Endodermal cell (in vitro differentiated cells): Measurements from ENCODE around the gene PBOV1. TPM values are rescaled to one million over a fixed set of nuclear protein-coding genes. Genes with fewer than 3 reads are reported as not detected.
A peak's percentile ranks its signal among the peaks of the same experiment; 100 is the strongest.

Source experiments
- DNase-seq: peaks from one replicate; pipeline ENCODE4 v3.0.0-alpha.2; 2017
- H3K27ac ChIP-seq: 2 replicates; pipeline ENCODE4 v1.5.1; 2013; ENCODE audit warnings: mild to moderate bottlenecking, low read depth, low read length, moderate library complexity
- H3K27me3 ChIP-seq: 2 replicates; pipeline ENCODE4 v1.6.1; 2013; ENCODE audit warnings: mild to moderate bottlenecking, low read length, moderate library complexity; ENCODE audit not compliant: insufficient read depth, control insufficient read depth, poor library complexity, severe bottlenecking
- H3K36me3 ChIP-seq: 2 replicates; pipeline ENCODE4 v1.7.0; 2013; ENCODE audit warnings: mild to moderate bottlenecking, low read length, moderate library complexity; ENCODE audit not compliant: control insufficient read depth, insufficient read depth
- H3K4me1 ChIP-seq: one replicate; pipeline ENCODE4 v1.7.0; 2013; ENCODE audit warnings: low read length; ENCODE audit not compliant: control insufficient read depth, insufficient read depth
- H3K4me3 ChIP-seq: 2 replicates; pipeline ENCODE4 v1.5.1; 2013; ENCODE audit warnings: mild to moderate bottlenecking, low read length, moderate library complexity
- H3K9ac ChIP-seq: 2 replicates; pipeline ENCODE4 v1.6.1; 2013; ENCODE audit warnings: mild to moderate bottlenecking, low read length, moderate library complexity; ENCODE audit not compliant: poor library complexity, severe bottlenecking; ENCODE audit errors: extremely low read depth
- H3K9me3 ChIP-seq: 2 replicates; pipeline ENCODE4 v1.6.1; 2013; ENCODE audit warnings: mild to moderate bottlenecking, low read length, moderate library complexity; ENCODE audit not compliant: control insufficient read depth
- H3K27ac Mint-ChIP-seq: 2 replicates; pipeline ENCODE4 v1.8.0; 2020; ENCODE audit warnings: mixed read lengths
- H3K27me3 Mint-ChIP-seq: 2 replicates; pipeline ENCODE4 v1.8.0; 2021; ENCODE audit warnings: mild to moderate bottlenecking, mixed read lengths; ENCODE audit not compliant: insufficient read depth
- H3K36me3 Mint-ChIP-seq: 2 replicates; pipeline ENCODE4 v1.8.0; 2020; ENCODE audit warnings: low read depth, mixed read lengths
- H3K4me1 Mint-ChIP-seq: 2 replicates; pipeline ENCODE4 v1.8.0; 2020; ENCODE audit warnings: mixed read lengths
- H3K4me3 Mint-ChIP-seq: 2 replicates; pipeline ENCODE4 v1.8.0; 2020; ENCODE audit warnings: mild to moderate bottlenecking, moderate library complexity, mixed read lengths
- H3K9me3 Mint-ChIP-seq: 2 replicates; pipeline ENCODE4 v1.8.0; 2020; ENCODE audit warnings: mild to moderate bottlenecking, mixed read lengths
- CTCF ChIP-seq: fragments of 200-600 bp; sonication (generic); conservative IDR thresholded peaks from 2 replicates; pipeline ENCODE4 v1.5.0; 2021; ENCODE audit warnings: antibody characterized with exemption, mild to moderate bottlenecking
- WGBS, 2 experiments: methylation state at CpG; one replicate each; pipeline versions ENCODE4 v1.1.5 to v1.1.7; 2013; ENCODE audit warnings: missing lambda C conversion rate in 2 of 2, mixed read lengths in 1 of 2; ENCODE audit not compliant: insufficient coverage in 1 of 2, insufficient read length in 1 of 2; 5-methylcytosine and 5-hydroxymethylcytosine counted together
- total RNA-seq, 2 donors: library from RNA; stranded (reverse); fragmentation: NEBNext Ultra II Directional in 1 of 2; extraction: Animal tissue kit (Norgen Biotek cat#: 25700) in 1 of 2; gene quantifications; 2 replicates in 1 of 2; 3 replicates in 1 of 2; pipeline ENCODE4 v1.2.1, GENCODE V29; 2021

The PBOV1 gene
- total RNA-seq, 2 donors from 2014 or later, result not detected

- Mint-ChIP-seq H3K9me3 (no peaks in the 10 kb centered on the region), H3K36me3 (no peaks in the 10 kb centered on the region), H3K4me3 (no peak overlapping the region), H3K27me3 (no peaks in the 10 kb centered on the region), H3K27ac (no peak overlapping the region), H3K4me1 (peaks cover 23% of the 10 kb centered on the region)
- Histone ChIP-seq H3K9ac (no peak overlapping the region), H3K4me1 (peaks cover 14% of the 10 kb centered on the region), H3K9me3 (no peaks in the 10 kb centered on the region), H3K27ac (no peak overlapping the region), H3K27me3 (no peaks in the 10 kb centered on the region), H3K4me3 (no peak overlapping the region), H3K36me3 (no peaks in the 10 kb centered on the region)
- no peak for TF ChIP-seq CTCF
- WGBS, 2 experiments, result 94 to 96% methylated on average over 2 to 4 of the region's 4 CpGs
- DNase-seq, result peak; percentile 26
Measured at GRCh38 chr6:138187156-138187555, 31.1 kb downstream of the PBOV1 start.

GRCh38 chr6:138184230-138184629 is 34.1 kb downstream of the PBOV1 start:
- H3K9ac ChIP-seq, result no peak overlapping the region
- H3K9me3 ChIP-seq, result no peaks in the 10 kb centered on the region
- no peaks in the 10 kb centered on the region for H3K27me3 Mint-ChIP-seq
- no peak for TF ChIP-seq CTCF
- no peak overlapping the region for H3K27ac Mint-ChIP-seq
- no peaks in the 10 kb centered on the region for H3K36me3 ChIP-seq
- H3K4me1 ChIP-seq, result peaks cover 14% of the 10 kb centered on the region
- no peak for DNase-seq
- no peak overlapping the region for H3K27ac ChIP-seq
- no peak overlapping the region for H3K4me3 ChIP-seq
- no peaks in the 10 kb centered on the region for H3K9me3 Mint-ChIP-seq
- no peaks in the 10 kb centered on the region for H3K36me3 Mint-ChIP-seq
- no peak overlapping the region for H3K4me3 Mint-ChIP-seq
- H3K27me3 ChIP-seq, result no peaks in the 10 kb centered on the region
- WGBS, 2 experiments, result 92 to 100% methylated on average over 3 of the region's 3 CpGs
- H3K4me1 Mint-ChIP-seq, result peaks cover 23% of the 10 kb centered on the region

GRCh38 chr6:138183790-138184134 is 34.5 kb downstream of the PBOV1 start:
- H3K4me1 Mint-ChIP-seq, result peaks cover 22% of the 10 kb centered on the region
- TF ChIP-seq CTCF, result no peak
- H3K27ac ChIP-seq, result no peak overlapping the region

More at GRCh38 chr6:138183790-138184134, 34.5 kb downstream of the PBOV1 start:
- no peaks in the 10 kb centered on the region for H3K27me3 Mint-ChIP-seq
- WGBS, 2 experiments, result 88 to 93% methylated on average over 1 to 4 of the region's 4 CpGs
- Histone ChIP-seq H3K4me3 (no peak overlapping the region), H3K9me3 (no peaks in the 10 kb centered on the region), H3K36me3 (no peaks in the 10 kb centered on the region), H3K27me3 (no peaks in the 10 kb centered on the region), H3K4me1 (peaks cover 14% of the 10 kb centered on the region), H3K9ac (no peak overlapping the region)
- no peak overlapping the region for H3K4me3 Mint-ChIP-seq
- H3K36me3 Mint-ChIP-seq, result no peaks in the 10 kb centered on the region
- DNase-seq, result no peak
- H3K27ac Mint-ChIP-seq, result no peak overlapping the region
- no peaks in the 10 kb centered on the region for H3K9me3 Mint-ChIP-seq
